Spleen (tissue), 7 donors: ENCODE data around the gene FSTL5.

Source experiments
- POLR2AphosphoS5 ChIP-seq, 3 donors: sonication (generic); formaldehyde crosslinking; IDR thresholded peaks; one replicate each; pipeline ENCODE4 v1.5.1; 2017; ENCODE audit warnings: antibody characterized with exemption in 3 of 3
- TF ChIP-seq, protein P1 (sequence below), 11 experiments: fragments of 200-600 bp in 7 of 11; fragments of 450-650 bp in 4 of 11; sonication (generic) in 4 of 11; IDR thresholded peaks in 8 of 11; conservative IDR thresholded peaks in 3 of 11; 1 replicate in 7 of 11; 2 replicates in 4 of 11; pipeline versions ENCODE4 v1.4.0 to v1.8.0; 2016 to 2021; ENCODE audit warnings: antibody characterized with exemption in 11 of 11, inconsistent platforms in 4 of 11, mild to moderate bottlenecking in 1 of 11
- donor health status: DM: no; HTN: no; CAD: no; lungs with moderate emphysema.
- donor health status: DM: no; HTN: no; CAD: no.
- donor health status: DM: no; HTN: no; CAD: no.

DNA sequence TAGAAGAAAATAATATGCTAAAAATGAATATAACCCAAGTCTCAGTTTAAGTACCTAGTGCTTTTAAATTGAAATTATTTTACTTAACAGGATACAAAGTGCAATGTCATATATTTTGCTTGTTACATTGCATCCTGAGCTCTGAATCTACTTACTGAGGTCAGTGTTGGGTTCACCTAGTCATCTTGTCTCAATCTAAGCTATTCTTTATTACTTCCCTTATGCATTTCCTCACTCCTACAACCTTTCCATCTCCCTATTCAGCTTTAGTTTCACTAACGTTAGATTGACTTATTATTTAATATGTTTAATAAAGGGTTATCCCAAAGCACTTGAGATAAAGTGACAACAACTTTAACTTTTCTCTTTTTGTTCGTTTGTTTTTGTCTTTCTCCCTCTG lies 483.7 kb downstream of the FSTL5 start:
- no peak for TF ChIP-seq POLR2AphosphoS5 (IDR thresholded peaks at IDR 0.05)
- TF ChIP-seq, protein P1, sequence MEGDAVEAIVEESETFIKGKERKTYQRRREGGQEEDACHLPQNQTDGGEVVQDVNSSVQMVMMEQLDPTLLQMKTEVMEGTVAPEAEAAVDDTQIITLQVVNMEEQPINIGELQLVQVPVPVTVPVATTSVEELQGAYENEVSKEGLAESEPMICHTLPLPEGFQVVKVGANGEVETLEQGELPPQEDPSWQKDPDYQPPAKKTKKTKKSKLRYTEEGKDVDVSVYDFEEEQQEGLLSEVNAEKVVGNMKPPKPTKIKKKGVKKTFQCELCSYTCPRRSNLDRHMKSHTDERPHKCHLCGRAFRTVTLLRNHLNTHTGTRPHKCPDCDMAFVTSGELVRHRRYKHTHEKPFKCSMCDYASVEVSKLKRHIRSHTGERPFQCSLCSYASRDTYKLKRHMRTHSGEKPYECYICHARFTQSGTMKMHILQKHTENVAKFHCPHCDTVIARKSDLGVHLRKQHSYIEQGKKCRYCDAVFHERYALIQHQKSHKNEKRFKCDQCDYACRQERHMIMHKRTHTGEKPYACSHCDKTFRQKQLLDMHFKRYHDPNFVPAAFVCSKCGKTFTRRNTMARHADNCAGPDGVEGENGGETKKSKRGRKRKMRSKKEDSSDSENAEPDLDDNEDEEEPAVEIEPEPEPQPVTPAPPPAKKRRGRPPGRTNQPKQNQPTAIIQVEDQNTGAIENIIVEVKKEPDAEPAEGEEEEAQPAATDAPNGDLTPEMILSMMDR (IDR thresholded peaks at IDR 0.05 in 8 of 11, conservative IDR thresholded peaks at IDR 0.05 in 3 of 11), result no peak
